ENCODE results near the gene ABLIM2.

The ABLIM2 gene

DNA sequence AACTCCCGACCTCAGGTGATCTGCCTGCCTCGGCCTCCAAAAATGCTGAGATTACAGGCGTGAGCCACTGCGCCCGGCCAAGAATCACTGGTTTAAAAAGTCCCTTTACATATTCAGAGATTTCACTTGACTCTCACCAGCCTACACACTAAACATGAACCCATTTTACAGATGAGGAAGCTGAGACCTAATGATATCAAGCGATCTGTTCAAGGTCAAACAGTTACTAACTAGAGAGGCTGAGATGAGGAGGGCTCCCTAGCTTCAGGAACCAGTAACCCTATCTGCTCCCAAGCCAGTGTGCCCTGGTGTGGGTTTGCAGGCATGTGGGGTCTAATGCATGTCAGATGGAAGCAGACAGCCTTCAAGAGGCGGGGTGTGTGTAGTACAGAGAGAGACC, 159.3 kb downstream of the ABLIM2 start:
- no peak for DNase-seq (ENCODE audit: low read depth in 1 of 2, low spot score in 1 of 2)
- H3K27me3 ChIP-seq (ENCODE audit: insufficient read depth, poor library complexity, severe bottlenecking): no peaks in the 10 kb centered on the region
- H3K27ac ChIP-seq (replicated peaks): no peak overlapping the region
- no peak overlapping the region for H3K4me3 ChIP-seq (replicated peaks; ENCODE audit: insufficient read depth, low read length)
- TF ChIP-seq SPI1 (IDR thresholded peaks at IDR 0.05; ENCODE audit: borderline replicate concordance, low read depth): no peak
- TF ChIP-seq POLR2AphosphoS5 (IDR thresholded peaks at IDR 0.05; ENCODE audit: low read depth): no peak
- no peak for TF ChIP-seq GABPA (IDR thresholded peaks at IDR 0.05; ENCODE audit: low read depth)
- TF ChIP-seq, protein P1, sequence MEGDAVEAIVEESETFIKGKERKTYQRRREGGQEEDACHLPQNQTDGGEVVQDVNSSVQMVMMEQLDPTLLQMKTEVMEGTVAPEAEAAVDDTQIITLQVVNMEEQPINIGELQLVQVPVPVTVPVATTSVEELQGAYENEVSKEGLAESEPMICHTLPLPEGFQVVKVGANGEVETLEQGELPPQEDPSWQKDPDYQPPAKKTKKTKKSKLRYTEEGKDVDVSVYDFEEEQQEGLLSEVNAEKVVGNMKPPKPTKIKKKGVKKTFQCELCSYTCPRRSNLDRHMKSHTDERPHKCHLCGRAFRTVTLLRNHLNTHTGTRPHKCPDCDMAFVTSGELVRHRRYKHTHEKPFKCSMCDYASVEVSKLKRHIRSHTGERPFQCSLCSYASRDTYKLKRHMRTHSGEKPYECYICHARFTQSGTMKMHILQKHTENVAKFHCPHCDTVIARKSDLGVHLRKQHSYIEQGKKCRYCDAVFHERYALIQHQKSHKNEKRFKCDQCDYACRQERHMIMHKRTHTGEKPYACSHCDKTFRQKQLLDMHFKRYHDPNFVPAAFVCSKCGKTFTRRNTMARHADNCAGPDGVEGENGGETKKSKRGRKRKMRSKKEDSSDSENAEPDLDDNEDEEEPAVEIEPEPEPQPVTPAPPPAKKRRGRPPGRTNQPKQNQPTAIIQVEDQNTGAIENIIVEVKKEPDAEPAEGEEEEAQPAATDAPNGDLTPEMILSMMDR (IDR thresholded peaks at IDR 0.05; ENCODE audit: insufficient read depth, low read length): no peak
- TF ChIP-seq, protein P2, sequence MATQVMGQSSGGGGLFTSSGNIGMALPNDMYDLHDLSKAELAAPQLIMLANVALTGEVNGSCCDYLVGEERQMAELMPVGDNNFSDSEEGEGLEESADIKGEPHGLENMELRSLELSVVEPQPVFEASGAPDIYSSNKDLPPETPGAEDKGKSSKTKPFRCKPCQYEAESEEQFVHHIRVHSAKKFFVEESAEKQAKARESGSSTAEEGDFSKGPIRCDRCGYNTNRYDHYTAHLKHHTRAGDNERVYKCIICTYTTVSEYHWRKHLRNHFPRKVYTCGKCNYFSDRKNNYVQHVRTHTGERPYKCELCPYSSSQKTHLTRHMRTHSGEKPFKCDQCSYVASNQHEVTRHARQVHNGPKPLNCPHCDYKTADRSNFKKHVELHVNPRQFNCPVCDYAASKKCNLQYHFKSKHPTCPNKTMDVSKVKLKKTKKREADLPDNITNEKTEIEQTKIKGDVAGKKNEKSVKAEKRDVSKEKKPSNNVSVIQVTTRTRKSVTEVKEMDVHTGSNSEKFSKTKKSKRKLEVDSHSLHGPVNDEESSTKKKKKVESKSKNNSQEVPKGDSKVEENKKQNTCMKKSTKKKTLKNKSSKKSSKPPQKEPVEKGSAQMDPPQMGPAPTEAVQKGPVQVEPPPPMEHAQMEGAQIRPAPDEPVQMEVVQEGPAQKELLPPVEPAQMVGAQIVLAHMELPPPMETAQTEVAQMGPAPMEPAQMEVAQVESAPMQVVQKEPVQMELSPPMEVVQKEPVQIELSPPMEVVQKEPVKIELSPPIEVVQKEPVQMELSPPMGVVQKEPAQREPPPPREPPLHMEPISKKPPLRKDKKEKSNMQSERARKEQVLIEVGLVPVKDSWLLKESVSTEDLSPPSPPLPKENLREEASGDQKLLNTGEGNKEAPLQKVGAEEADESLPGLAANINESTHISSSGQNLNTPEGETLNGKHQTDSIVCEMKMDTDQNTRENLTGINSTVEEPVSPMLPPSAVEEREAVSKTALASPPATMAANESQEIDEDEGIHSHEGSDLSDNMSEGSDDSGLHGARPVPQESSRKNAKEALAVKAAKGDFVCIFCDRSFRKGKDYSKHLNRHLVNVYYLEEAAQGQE (IDR thresholded peaks at IDR 0.05; ENCODE audit: insufficient replicate concordance, low read depth): no peak

DNA sequence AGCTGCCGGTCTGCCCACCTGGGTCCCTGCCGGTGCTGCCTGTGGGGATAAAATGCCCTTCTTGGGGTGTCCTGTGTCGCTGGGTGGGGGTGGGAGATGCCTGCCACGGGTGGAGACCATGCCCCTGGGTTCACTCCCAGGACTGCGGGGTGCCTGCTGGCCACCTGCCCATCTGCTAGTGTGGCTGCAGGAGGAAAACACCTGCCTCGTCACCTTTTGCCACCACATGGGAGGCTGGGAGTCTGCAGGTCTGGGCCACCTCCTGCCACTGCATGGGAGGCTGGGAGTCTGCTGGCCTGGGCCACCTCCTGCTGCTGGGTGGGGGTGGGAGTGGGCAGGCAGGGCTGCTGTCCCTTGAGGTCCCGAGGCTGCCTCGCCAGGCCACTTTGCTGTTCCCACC, 160.2 kb downstream of the ABLIM2 start:
- no peak for TF ChIP-seq POLR2AphosphoS5 (IDR thresholded peaks at IDR 0.05; ENCODE audit: low read depth)
- TF ChIP-seq SPI1 (IDR thresholded peaks at IDR 0.05; ENCODE audit: borderline replicate concordance, low read depth): no peak
- no peak overlapping the region for H3K27ac ChIP-seq (replicated peaks)
- H3K4me3 ChIP-seq (replicated peaks; ENCODE audit: insufficient read depth, low read length): no peak overlapping the region
- no peaks in the 10 kb centered on the region for H3K27me3 ChIP-seq (ENCODE audit: insufficient read depth, poor library complexity, severe bottlenecking)
- DNase-seq (ENCODE audit: low read depth in 1 of 2, low spot score in 1 of 2): no peak

DNA sequence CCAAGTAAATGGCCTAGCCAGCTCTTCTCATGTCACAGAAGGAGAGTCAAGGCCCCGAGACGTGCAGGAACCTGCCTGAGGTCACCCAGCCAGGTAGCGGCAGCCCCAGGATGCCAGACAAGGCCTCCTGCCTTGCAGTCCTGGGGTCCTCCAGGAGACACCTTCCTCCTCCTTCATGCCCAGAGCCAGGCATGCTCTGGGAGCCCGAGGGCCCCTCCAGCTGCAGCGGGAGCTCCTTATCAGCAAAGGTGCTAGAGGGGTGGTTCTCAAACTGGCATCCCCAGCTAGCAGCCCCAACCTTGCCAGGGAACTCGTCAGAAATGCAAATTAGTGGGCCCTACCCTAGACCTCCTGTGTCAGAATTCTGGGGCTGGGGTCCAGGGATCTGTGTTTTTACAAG, 162.7 kb downstream of the ABLIM2 start:
- Histone ChIP-seq H3K27me3 (ENCODE audit: insufficient read depth, poor library complexity, severe bottlenecking) (no peaks in the 10 kb centered on the region), H3K4me3 (replicated peaks; ENCODE audit: insufficient read depth, low read length) (no peak overlapping the region), H3K27ac (replicated peaks) (no peak overlapping the region)
- no peak for TF ChIP-seq SPI1 (IDR thresholded peaks at IDR 0.05; ENCODE audit: borderline replicate concordance, low read depth)
- no peak for TF ChIP-seq POLR2AphosphoS5 (IDR thresholded peaks at IDR 0.05; ENCODE audit: low read depth)
- no peak for TF ChIP-seq GABPA (IDR thresholded peaks at IDR 0.05; ENCODE audit: low read depth)
- DNase-seq (ENCODE audit: low read depth in 1 of 2, low spot score in 1 of 2): no peak

DNA sequence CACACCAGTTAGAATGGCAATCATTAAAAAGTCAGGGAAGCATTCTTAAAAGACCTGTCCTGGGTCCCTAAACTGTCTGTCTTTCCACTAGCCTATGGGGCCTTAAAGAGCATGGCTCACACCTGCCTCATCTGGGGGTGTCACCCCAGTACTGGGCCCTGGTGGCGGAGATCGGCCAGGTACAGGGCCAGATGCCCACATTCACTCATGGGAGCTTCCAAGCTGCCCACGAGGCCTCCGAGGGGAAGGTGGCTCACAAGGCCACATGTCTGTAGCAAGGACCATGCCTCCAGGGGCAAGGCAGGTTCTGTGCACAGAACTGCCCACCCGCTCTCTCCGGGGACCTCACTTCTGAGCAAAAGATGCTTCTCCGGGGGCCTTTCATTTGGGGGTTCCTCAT, 163.5 kb downstream of the ABLIM2 start:
- no peak for DNase-seq (ENCODE audit: low read depth in 1 of 2, low spot score in 1 of 2)
- TF ChIP-seq POLR2AphosphoS5 (IDR thresholded peaks at IDR 0.05; ENCODE audit: low read depth) (no peak), GABPA (IDR thresholded peaks at IDR 0.05; ENCODE audit: low read depth) (no peak)
- TF ChIP-seq, protein P1 (IDR thresholded peaks at IDR 0.05; ENCODE audit: insufficient read depth, low read length): no peak
- no peak overlapping the region for H3K27ac ChIP-seq (replicated peaks)
- H3K27me3 ChIP-seq (ENCODE audit: insufficient read depth, poor library complexity, severe bottlenecking): no peaks in the 10 kb centered on the region
- no peak overlapping the region for H3K4me3 ChIP-seq (replicated peaks; ENCODE audit: insufficient read depth, low read length)

DNA sequence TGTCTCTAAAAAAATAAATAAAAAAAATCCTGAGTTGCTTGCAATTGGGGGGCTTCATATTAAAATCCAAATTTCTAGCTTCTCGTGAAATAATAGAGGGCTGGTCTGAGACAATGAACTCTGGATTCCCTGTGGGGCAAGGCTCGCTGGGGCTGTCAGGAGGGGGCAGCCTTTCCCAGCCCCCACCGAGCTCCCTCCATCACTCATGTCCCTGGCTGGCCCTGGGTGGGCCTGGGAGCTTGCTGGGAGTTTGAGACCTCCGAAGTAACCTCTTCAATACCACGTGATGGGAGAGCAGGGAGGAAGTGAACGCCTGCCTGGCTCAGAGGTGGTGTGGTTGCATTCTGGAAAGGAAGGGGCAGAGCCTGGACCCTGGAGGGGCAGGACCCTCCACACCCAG, 164.9 kb downstream of the ABLIM2 start:
- Histone ChIP-seq H3K4me3 (replicated peaks; ENCODE audit: insufficient read depth, low read length) (no peak overlapping the region), H3K27me3 (ENCODE audit: insufficient read depth, poor library complexity, severe bottlenecking) (no peaks in the 10 kb centered on the region), H3K27ac (replicated peaks) (no peak overlapping the region)
- DNase-seq (ENCODE audit: low read depth in 1 of 2, low spot score in 1 of 2): no peak
- TF ChIP-seq, protein P2 (IDR thresholded peaks at IDR 0.05; ENCODE audit: insufficient replicate concordance, low read depth): no peak
- TF ChIP-seq POLR2AphosphoS5 (IDR thresholded peaks at IDR 0.05; ENCODE audit: low read depth) (no peak), SPI1 (IDR thresholded peaks at IDR 0.05; ENCODE audit: borderline replicate concordance, low read depth) (no peak), GABPA (IDR thresholded peaks at IDR 0.05; ENCODE audit: low read depth) (no peak)
- TF ChIP-seq, protein P1 (IDR thresholded peaks at IDR 0.05; ENCODE audit: insufficient read depth, low read length): no peak
